ENCODE results near the gene STAG1.
A peak's percentile ranks its signal among the peaks of the same experiment; 100 is the strongest.
"Not testable (repeated sequence)": the region's sequence is repeated elsewhere in the genome, so short reads cannot be mapped to it uniquely, and the experiment has no call there.

Gene STAG1

DNA sequence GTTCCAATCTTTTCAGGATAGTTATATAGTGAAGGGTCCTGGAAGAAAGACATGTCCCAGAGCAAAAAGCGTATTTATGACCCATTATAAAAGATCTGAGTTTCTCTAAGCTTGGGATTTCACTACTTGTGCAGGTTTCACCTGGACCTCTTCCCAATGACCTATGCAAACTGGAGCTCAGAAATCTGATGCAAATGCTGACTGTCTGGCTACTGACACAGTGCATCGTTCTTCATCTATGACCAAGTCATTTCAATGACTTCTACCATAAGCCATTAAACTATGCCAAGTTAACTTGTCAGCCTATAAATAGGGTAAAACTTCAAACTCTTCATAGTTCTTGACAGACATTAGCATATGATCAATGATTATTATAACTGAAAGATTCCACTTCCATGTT is 11.1 kb downstream of the STAG1 start:
- no peak overlapping the region for H3K4me3 ChIP-seq (ENCODE audit: low read depth in 1 of 2, low read length in 2 of 2)
- peaks cover 7% of the 10 kb centered on the region for H3K4me1 ChIP-seq (ENCODE audit: insufficient read depth, low read length)
- no peaks in the 10 kb centered on the region for H3K27me3 ChIP-seq (ENCODE audit: control insufficient read depth in 1 of 2, insufficient read depth in 2 of 2, low read length in 2 of 2)
- no peak overlapping the region for H3K27ac ChIP-seq (ENCODE audit: low read depth, low read length)
- no peaks in the 10 kb centered on the region for H3K9me3 ChIP-seq (ENCODE audit: low read length)
- H3K36me3 ChIP-seq (ENCODE audit: insufficient read depth, low read length), result no peaks in the 10 kb centered on the region
- no peak overlapping the region for H3K9ac ChIP-seq (ENCODE audit: low read length)

DNA sequence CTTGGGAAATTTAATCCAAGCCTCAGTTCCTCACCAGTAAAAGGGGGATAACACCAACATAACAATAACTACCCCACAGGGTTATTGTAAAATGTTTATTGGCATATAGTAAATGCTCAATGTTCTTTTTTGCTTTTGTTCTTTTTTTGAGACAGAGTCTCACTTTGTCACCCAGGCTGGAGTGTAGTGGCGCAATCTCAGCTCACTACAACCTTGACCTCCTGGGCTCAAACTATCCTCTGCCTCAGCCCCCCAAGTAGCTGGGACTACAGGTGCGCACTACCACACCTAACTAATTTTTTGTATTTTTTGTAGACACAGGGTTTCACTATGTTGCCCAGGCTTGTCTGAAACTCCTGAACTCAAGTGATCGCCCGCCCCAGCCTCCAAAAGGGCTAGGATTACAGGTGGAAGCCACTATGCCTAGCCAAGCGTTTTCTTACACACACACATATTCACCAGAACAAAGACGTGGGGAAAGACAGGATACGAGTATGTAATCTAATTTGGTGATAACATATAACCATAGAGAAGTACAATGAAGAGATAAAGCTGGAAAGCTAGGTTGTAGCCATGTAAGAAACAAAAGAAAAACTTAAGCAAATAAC is 11.7 kb downstream of the STAG1 start:
- Histone ChIP-seq H3K27ac (ENCODE audit: low read depth, low read length) (no peak overlapping the region), H3K36me3 (ENCODE audit: insufficient read depth, low read length) (no peaks in the 10 kb centered on the region)

DNA sequence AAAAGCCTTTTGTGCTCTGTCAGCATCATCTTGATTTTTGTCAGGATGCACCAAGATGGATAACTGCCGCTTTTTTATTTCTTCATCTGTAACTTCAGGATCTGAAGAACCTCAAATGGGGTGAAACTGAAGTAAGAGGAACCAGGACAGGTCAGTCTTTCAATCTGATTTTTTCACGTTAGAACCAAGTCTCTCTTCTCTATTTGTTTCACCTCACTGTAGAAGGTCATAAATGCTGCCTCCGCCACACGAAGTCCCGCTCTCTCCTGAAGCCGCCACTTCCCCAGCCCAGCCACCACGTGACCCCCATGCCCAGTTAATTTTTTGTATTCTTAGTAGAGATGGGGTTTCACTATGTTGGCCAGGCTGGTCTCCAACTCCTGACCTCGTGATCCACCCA is 15.2 kb downstream of the STAG1 start:
- H3K36me3 ChIP-seq (ENCODE audit: insufficient read depth, low read length); H3K4me1 ChIP-seq (ENCODE audit: insufficient read depth, low read length); H3K4me3 ChIP-seq (ENCODE audit: low read depth in 1 of 2, low read length in 2 of 2); H3K9me3 ChIP-seq (ENCODE audit: low read length); H3K9ac ChIP-seq (ENCODE audit: low read length); H3K27ac ChIP-seq (ENCODE audit: low read depth, low read length); H3K27me3 ChIP-seq (ENCODE audit: control insufficient read depth in 1 of 2, insufficient read depth in 2 of 2, low read length in 2 of 2): not testable (repeated sequence)

More for the DNA sequence above, 11.7 kb downstream of the STAG1 start:
- peaks cover 5% of the 10 kb centered on the region for H3K4me1 ChIP-seq (ENCODE audit: insufficient read depth, low read length)
- no peaks in the 10 kb centered on the region for H3K27me3 ChIP-seq (ENCODE audit: control insufficient read depth in 1 of 2, insufficient read depth in 2 of 2, low read length in 2 of 2)
- no peaks in the 10 kb centered on the region for H3K9me3 ChIP-seq (ENCODE audit: low read length)
- H3K9ac ChIP-seq (ENCODE audit: low read length), result no peak overlapping the region
- no peak overlapping the region for H3K4me3 ChIP-seq (ENCODE audit: low read depth in 1 of 2, low read length in 2 of 2)

DNA sequence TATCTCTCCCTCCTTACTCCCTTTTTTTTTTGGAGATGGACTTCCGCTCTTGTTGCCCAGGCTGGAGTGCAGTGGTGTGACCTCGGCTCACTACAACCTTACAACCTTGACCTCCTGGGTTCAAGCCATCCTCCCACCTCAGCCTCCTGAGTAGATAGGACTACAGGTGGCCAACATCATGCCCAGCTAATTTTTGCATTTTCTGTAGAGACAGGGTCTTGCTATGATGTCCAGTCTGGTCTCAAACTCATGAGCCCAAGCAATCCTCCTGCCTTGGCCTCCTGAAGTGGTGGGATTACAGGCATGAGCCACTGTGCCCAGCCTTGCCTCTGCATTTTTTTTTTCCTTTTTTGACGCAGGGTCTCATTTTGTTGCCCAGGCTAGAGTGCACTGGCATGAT is 17.1 kb downstream of the STAG1 start:
- Histone ChIP-seq H3K4me1 (ENCODE audit: insufficient read depth, low read length) (peaks cover 21% of the 10 kb centered on the region), H3K27me3 (ENCODE audit: control insufficient read depth in 1 of 2, insufficient read depth in 2 of 2, low read length in 2 of 2) (no peaks in the 10 kb centered on the region), H3K27ac (ENCODE audit: low read depth, low read length) (no peak overlapping the region), H3K9ac (ENCODE audit: low read length) (no peak overlapping the region), H3K4me3 (ENCODE audit: low read depth in 1 of 2, low read length in 2 of 2) (no peak overlapping the region), H3K9me3 (ENCODE audit: low read length) (no peaks in the 10 kb centered on the region), H3K36me3 (ENCODE audit: insufficient read depth, low read length) (no peaks in the 10 kb centered on the region)

DNA sequence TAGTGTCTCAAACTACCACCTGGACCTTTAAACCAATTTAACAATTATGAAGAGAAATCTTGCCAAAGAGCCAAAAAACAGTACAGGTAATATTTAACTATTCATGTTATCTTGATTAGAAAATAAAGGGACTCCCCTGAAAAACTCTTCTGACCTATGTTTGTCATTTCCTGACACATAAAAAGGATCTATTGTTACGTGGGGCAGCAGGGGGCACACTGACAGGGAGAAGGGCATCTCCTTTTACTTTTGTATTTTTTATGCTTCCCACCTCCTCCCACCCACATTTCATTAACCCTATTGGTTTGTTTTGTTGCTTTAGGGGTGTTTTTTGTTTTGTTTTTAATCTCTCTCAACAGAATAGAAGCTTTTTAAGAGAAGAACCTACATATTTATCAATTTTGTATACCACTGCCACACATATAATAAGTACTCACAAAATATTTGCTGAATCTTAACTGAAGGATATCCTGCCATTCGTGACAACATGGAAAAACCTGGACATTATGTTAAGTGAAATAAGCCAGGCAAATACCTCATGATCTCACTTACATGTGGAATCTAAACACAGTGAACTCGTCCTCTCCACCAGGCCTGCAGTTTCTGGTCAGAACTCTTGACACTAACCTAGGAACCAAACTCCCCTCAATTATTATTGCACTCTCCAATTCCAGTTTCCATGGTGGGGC is 17.7 kb downstream of the STAG1 start:
- H3K9ac ChIP-seq (ENCODE audit: low read length), result no peak overlapping the region
- no peak overlapping the region for H3K4me3 ChIP-seq (ENCODE audit: low read depth in 1 of 2, low read length in 2 of 2)
- no peaks in the 10 kb centered on the region for H3K9me3 ChIP-seq (ENCODE audit: low read length)
- H3K27me3 ChIP-seq (ENCODE audit: control insufficient read depth in 1 of 2, insufficient read depth in 2 of 2, low read length in 2 of 2), result no peaks in the 10 kb centered on the region
- H3K36me3 ChIP-seq (ENCODE audit: insufficient read depth, low read length), result no peaks in the 10 kb centered on the region
- H3K27ac ChIP-seq (ENCODE audit: low read depth, low read length), result no peak overlapping the region
- H3K4me1 ChIP-seq (ENCODE audit: insufficient read depth, low read length), result peaks cover 21% of the 10 kb centered on the region

DNA sequence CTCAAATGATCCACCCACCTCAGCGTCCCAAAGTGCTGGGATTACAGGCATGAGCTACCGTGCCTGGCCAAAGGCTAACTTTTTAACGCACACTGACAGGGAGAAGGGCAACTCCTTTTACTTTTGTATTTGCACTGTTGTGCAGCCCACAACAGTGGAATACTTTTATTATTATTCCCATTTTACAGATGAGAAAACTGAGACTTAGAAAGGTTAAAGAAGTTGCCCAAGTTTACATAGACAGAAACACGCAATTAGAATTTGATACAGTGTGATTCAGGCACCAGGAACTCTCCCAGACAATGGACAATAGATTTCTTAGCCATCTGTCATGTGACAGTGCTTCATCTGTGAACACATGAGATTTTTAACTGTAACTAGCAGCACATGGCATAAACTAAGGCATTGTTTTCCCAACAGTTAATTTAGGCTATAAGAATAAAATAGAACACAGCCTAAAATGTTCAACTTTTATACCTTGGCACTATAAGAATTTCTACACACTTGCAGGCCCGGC is 18.8 kb downstream of the STAG1 start:
- Histone ChIP-seq H3K36me3 (ENCODE audit: insufficient read depth, low read length) (no peaks in the 10 kb centered on the region), H3K27me3 (ENCODE audit: control insufficient read depth in 1 of 2, insufficient read depth in 2 of 2, low read length in 2 of 2) (no peaks in the 10 kb centered on the region), H3K9ac (ENCODE audit: low read length) (no peak overlapping the region), H3K4me3 (ENCODE audit: low read depth in 1 of 2, low read length in 2 of 2) (no peak overlapping the region), H3K9me3 (ENCODE audit: low read length) (no peaks in the 10 kb centered on the region), H3K27ac (ENCODE audit: low read depth, low read length) (no peak overlapping the region), H3K4me1 (ENCODE audit: insufficient read depth, low read length) (peaks cover 27% of the 10 kb centered on the region)

DNA sequence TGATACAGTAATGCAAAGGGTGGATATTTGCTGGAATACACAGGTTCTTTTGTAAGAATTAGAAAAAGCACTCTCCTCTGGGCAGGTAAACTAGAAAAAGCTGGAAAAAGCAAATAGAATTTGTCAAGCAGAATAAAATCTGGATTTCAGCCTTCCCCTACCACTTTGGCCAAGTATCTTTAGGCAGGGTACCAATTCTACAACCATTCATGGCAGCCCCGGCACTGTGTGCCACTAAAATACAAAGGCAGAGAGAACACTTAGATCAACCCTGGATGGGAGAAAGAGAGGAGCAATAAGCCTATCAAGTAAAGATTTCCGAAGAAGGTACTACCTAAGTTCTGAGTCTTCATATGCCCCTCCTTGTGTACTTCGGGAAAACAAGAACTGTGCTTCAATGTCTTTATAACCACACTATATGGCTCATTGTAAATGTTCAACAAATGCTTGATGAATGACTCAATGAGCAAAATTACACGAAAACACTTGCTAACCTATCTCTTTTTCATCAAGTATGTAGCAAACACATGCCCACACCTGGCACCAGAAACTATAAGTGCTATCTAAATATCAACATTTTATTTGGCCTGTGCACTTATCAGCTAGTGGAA is 20.8 kb downstream of the STAG1 start:
- Histone ChIP-seq H3K27ac (ENCODE audit: low read depth, low read length) (no peak overlapping the region), H3K9me3 (ENCODE audit: low read length) (no peaks in the 10 kb centered on the region), H3K4me1 (ENCODE audit: insufficient read depth, low read length) (peaks cover 36% of the 10 kb centered on the region), H3K4me3 (ENCODE audit: low read depth in 1 of 2, low read length in 2 of 2) (no peak overlapping the region), H3K36me3 (ENCODE audit: insufficient read depth, low read length) (no peaks in the 10 kb centered on the region), H3K9ac (ENCODE audit: low read length) (no peak overlapping the region), H3K27me3 (ENCODE audit: control insufficient read depth in 1 of 2, insufficient read depth in 2 of 2, low read length in 2 of 2) (no peaks in the 10 kb centered on the region)

DNA sequence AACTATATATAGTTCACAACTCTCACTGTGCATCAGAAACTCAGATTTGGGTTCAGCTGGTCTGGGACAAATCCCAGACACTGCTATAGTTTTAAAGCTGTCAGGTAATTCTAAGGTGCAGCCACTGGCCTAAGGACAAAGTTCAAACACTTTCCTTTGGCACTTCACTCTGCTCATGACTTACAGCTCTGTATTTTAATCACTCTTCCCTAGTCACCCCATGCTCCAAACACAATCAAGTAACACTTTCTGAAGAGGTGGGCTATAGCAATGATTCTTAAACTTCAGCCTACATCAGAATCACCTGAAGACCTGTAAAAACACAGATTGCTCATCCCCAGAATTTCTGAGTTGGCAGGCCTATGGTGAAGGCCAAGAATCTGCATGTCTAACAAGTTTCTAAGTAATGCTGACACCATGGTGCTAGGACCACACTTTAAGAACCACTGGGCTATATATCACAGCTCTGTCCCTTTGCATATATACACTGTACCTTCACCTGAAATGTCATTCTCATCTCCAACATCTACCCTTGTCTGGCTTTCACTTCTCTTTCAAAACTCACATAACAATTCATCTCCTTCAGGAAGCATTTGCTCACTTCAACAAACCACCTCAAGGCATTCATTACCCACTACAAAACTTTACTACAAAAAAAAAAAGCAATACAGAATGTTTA is 21.4 kb downstream of the STAG1 start:
- no peak overlapping the region for H3K9ac ChIP-seq (ENCODE audit: low read length)
- H3K27ac ChIP-seq (ENCODE audit: low read depth, low read length), result no peak overlapping the region
- peaks cover 43% of the 10 kb centered on the region for H3K4me1 ChIP-seq (ENCODE audit: insufficient read depth, low read length)
- H3K36me3 ChIP-seq (ENCODE audit: insufficient read depth, low read length), result no peaks in the 10 kb centered on the region
- H3K4me3 ChIP-seq (ENCODE audit: low read depth in 1 of 2, low read length in 2 of 2), result no peak overlapping the region
- no peaks in the 10 kb centered on the region for H3K27me3 ChIP-seq (ENCODE audit: control insufficient read depth in 1 of 2, insufficient read depth in 2 of 2, low read length in 2 of 2)
- no peaks in the 10 kb centered on the region for H3K9me3 ChIP-seq (ENCODE audit: low read length)

DNA sequence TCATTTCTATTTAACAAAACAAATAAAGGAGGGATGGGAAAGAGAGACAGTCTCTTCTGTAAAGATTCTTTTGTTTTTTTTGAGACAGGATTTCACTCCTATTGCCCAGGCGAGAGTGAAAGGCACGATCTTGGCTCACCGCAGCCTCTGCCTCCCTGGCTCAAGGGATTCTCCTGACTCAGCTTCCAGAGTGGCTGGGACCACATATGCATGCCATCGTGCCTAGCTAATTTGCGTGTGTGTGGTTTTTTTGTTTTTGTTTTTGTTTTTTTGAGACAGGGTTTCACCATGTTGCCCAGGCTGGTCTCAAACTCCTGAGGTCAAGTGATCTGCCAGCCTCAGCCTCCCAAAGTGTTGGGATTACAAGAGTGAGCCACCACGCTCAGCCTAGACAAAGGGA is 23.3 kb downstream of the STAG1 start:
- H3K27ac ChIP-seq (ENCODE audit: low read depth, low read length), result no peak overlapping the region

DNA sequence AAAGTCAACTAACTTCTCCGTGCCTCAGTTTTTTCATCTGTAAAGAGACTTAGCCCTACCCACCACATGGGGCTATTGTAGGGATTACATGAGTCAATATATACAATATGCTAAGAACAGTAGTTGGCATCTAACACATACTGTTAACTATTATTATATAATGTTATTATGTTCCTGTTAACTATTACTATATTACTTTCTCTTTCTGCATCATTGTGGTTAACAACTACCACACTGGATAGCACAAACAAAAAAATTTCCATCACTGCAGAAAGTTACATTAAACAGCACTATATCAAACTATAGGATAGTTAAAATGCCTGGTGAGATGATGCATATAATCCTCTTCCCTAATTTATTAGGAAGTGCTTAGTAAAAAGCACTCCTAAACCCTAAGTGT is 23.7 kb downstream of the STAG1 start:
- Histone ChIP-seq H3K9ac (ENCODE audit: low read length) (no peak overlapping the region), H3K4me1 (ENCODE audit: insufficient read depth, low read length) (peaks cover 46% of the 10 kb centered on the region), H3K36me3 (ENCODE audit: insufficient read depth, low read length) (no peaks in the 10 kb centered on the region), H3K27me3 (ENCODE audit: control insufficient read depth in 1 of 2, insufficient read depth in 2 of 2, low read length in 2 of 2) (no peaks in the 10 kb centered on the region), H3K9me3 (ENCODE audit: low read length) (no peaks in the 10 kb centered on the region), H3K27ac (ENCODE audit: low read depth, low read length) (no peak overlapping the region), H3K4me3 (ENCODE audit: low read depth in 1 of 2, low read length in 2 of 2) (peak overlapping the region in 1 of 2 donors; percentile 26)

More for the DNA sequence above, 23.3 kb downstream of the STAG1 start:
- peaks cover 46% of the 10 kb centered on the region for H3K4me1 ChIP-seq (ENCODE audit: insufficient read depth, low read length)
- H3K4me3 ChIP-seq (ENCODE audit: low read depth in 1 of 2, low read length in 2 of 2), result peak overlapping the region in 1 of 2 donors; percentile 26
- no peaks in the 10 kb centered on the region for H3K27me3 ChIP-seq (ENCODE audit: control insufficient read depth in 1 of 2, insufficient read depth in 2 of 2, low read length in 2 of 2)
- no peaks in the 10 kb centered on the region for H3K36me3 ChIP-seq (ENCODE audit: insufficient read depth, low read length)
- no peaks in the 10 kb centered on the region for H3K9me3 ChIP-seq (ENCODE audit: low read length)
- no peak overlapping the region for H3K9ac ChIP-seq (ENCODE audit: low read length)

DNA sequence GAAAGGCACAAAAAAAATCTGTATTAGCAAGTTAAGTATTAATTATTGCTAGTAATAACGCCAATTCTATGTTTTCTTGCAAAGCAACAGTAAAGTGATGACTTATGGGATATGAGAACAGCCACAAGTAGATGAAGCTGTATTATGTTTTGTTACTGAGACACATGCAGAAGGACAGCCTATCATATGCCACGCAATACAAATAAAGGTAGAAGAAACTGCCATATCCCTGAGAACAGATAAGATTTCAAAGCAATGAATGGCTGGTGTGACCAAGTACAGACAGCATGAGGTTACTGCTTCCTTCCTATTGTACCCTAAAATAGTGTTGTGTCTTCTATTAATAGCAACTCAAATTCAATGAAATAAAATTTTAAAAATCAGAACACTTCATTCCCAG is 26.7 kb downstream of the STAG1 start:
- H3K27me3 ChIP-seq (ENCODE audit: control insufficient read depth in 1 of 2, insufficient read depth in 2 of 2, low read length in 2 of 2), result no peaks in the 10 kb centered on the region
- H3K36me3 ChIP-seq (ENCODE audit: insufficient read depth, low read length), result no peaks in the 10 kb centered on the region
- H3K27ac ChIP-seq (ENCODE audit: low read depth, low read length), result no peak overlapping the region
- no peaks in the 10 kb centered on the region for H3K9me3 ChIP-seq (ENCODE audit: low read length)
- H3K4me1 ChIP-seq (ENCODE audit: insufficient read depth, low read length), result peaks cover 42% of the 10 kb centered on the region
- no peak overlapping the region for H3K9ac ChIP-seq (ENCODE audit: low read length)
- no peak overlapping the region for H3K4me3 ChIP-seq (ENCODE audit: low read depth in 1 of 2, low read length in 2 of 2)

All from muscle layer of colon (tissue), 2 donors.